DMS153 treated with DMSO at 0.1 percent for 48 hours (cell line): ENCODE data around the gene SYNE4.
"Not testable (repeated sequence)": the region's sequence is repeated elsewhere in the genome, so short reads cannot be mapped to it uniquely, and the experiment has no call there.

Source experiments
- DNase-seq: peaks from one replicate; lab custom pipeline; 2025; ENCODE audit not compliant: unreplicated experiment; lab: John Stamatoyannopoulos, UW

The SYNE4 gene

GRCh38 chr19:35990771-35991730 lies 17.6 kb downstream of the SYNE4 start:
- DNase-seq: no peak

GRCh38 chr19:35990156-35990555 lies 18.5 kb downstream of the SYNE4 start:
- DNase-seq: no peak

- DNase-seq: no peak
These were observed 19.8 kb downstream of the SYNE4 start for GRCh38 chr19:35988824-35989223.

- DNase-seq: no peak
These were observed 21.1 kb downstream of the SYNE4 start for GRCh38 chr19:35987571-35987896.

GRCh38 chr19:35986664-35987570 lies 21.7 kb downstream of the SYNE4 start:
- peak; percentile 39 for DNase-seq

- no peak for DNase-seq
These were observed 22.5 kb downstream of the SYNE4 start for GRCh38 chr19:35986111-35986510.

- no peak for DNase-seq
These were observed 25.4 kb downstream of the SYNE4 start for GRCh38 chr19:35983177-35983576.

- DNase-seq: not testable (repeated sequence)
These were observed 27.6 kb downstream of the SYNE4 start for GRCh38 chr19:35980997-35981396.

- no peak for DNase-seq
These were observed 29.7 kb downstream of the SYNE4 start for GRCh38 chr19:35978832-35979365.

- no peak for DNase-seq
These were observed 30.3 kb downstream of the SYNE4 start for GRCh38 chr19:35978271-35978670.

GRCh38 chr19:35977446-35978222 lies 31.0 kb downstream of the SYNE4 start:
- no peak for DNase-seq

GRCh38 chr19:35975608-35976214 lies 32.9 kb downstream of the SYNE4 start:
- no peak for DNase-seq

GRCh38 chr19:35973487-35973886 lies 35.1 kb downstream of the SYNE4 start:
- no peak for DNase-seq

GRCh38 chr19:35966771-35967170 lies 41.8 kb downstream of the SYNE4 start:
- no peak for DNase-seq

GRCh38 chr19:35963514-35963913 lies 45.1 kb downstream of the SYNE4 start:
- no peak for DNase-seq

- DNase-seq: no peak
These were observed 48.1 kb downstream of the SYNE4 start for GRCh38 chr19:35960432-35960972.

- no peak for DNase-seq
These were observed 48.7 kb downstream of the SYNE4 start for GRCh38 chr19:35959968-35960320.

- no peak for DNase-seq
These were observed 49.3 kb downstream of the SYNE4 start for GRCh38 chr19:35959040-35959967.

- DNase-seq: no peak
These were observed 50.0 kb downstream of the SYNE4 start for GRCh38 chr19:35958660-35959039.
